ENCODE results near the gene CSGALNACT2. TPM values are rescaled to one million over a fixed set of nuclear protein-coding genes. Genes with fewer than 3 reads are reported as not detected.
A peak's percentile ranks its signal among the peaks of the same experiment; 100 is the strongest.

Gene CSGALNACT2
- total RNA-seq, 1 experiment from 2014 or later, result 6.4 TPM

- H3K27me3 Mint-ChIP-seq (ENCODE audit: insufficient read depth, unreplicated experiment), result no peaks in the 10 kb centered on the region
- no peak overlapping the region for H3K4me3 ChIP-seq (ENCODE audit: low read depth, low read length)
- no TSS peak for BruUV-seq (replicated peaks)
- H3K4me3 Mint-ChIP-seq (ENCODE audit: unreplicated experiment), result no peak overlapping the region
- no peak overlapping the region for H3K27ac Mint-ChIP-seq (ENCODE audit: unreplicated experiment)
- POLR2A ChIA-PET, result interaction anchor here (0.7 kb wide), 1 partner anchor 27 kb away, joined by 4 read pairs; no protein-coding TSS in a partner anchor
- TF ChIP-seq, protein P1, sequence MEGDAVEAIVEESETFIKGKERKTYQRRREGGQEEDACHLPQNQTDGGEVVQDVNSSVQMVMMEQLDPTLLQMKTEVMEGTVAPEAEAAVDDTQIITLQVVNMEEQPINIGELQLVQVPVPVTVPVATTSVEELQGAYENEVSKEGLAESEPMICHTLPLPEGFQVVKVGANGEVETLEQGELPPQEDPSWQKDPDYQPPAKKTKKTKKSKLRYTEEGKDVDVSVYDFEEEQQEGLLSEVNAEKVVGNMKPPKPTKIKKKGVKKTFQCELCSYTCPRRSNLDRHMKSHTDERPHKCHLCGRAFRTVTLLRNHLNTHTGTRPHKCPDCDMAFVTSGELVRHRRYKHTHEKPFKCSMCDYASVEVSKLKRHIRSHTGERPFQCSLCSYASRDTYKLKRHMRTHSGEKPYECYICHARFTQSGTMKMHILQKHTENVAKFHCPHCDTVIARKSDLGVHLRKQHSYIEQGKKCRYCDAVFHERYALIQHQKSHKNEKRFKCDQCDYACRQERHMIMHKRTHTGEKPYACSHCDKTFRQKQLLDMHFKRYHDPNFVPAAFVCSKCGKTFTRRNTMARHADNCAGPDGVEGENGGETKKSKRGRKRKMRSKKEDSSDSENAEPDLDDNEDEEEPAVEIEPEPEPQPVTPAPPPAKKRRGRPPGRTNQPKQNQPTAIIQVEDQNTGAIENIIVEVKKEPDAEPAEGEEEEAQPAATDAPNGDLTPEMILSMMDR (IDR thresholded peaks at IDR 0.05; ENCODE audit: insufficient read depth in 1 of 2, low read depth in 1 of 2, low read length in 1 of 2, severe bottlenecking in 1 of 2, unreplicated experiment in 1 of 2), result no peak
- no peaks in the 10 kb centered on the region for H3K9me3 Mint-ChIP-seq (ENCODE audit: unreplicated experiment)
- no peaks in the 10 kb centered on the region for H3K4me1 Mint-ChIP-seq (ENCODE audit: low read depth, unreplicated experiment)
- peak in 1 of 2 experiments; percentile 35 for DNase-seq
- H3K36me3 ChIP-seq (ENCODE audit: control insufficient read depth, insufficient read depth, low read length), result no peaks in the 10 kb centered on the region
- H3K36me3 Mint-ChIP-seq (ENCODE audit: insufficient read depth, unreplicated experiment), result no peaks in the 10 kb centered on the region
- CTCF ChIA-PET, result no interaction called here
- H3K27me3 ChIP-seq (replicated peaks; ENCODE audit: control insufficient read depth, insufficient read depth, low read length), result no peaks in the 10 kb centered on the region
- H3K4me1 ChIP-seq, result no peaks in the 10 kb centered on the region
- intact Hi-C loops (cut with micrococcal nuclease; ENCODE audit: unreplicated experiment), result no loop called here
- H3K9me3 ChIP-seq, result no peaks in the 10 kb centered on the region
Observed at GRCh38 chr10:43199684-43200537, 61.7 kb downstream of the CSGALNACT2 start.

GRCh38 chr10:43200538-43201390 is 62.5 kb downstream of the CSGALNACT2 start:
- Histone ChIP-seq H3K4me1 (no peaks in the 10 kb centered on the region), H3K36me3 (ENCODE audit: control insufficient read depth, insufficient read depth, low read length) (no peaks in the 10 kb centered on the region), H3K27me3 (replicated peaks; ENCODE audit: control insufficient read depth, insufficient read depth, low read length) (no peaks in the 10 kb centered on the region), H3K4me3 (ENCODE audit: low read depth, low read length) (no peak overlapping the region), H3K9me3 (no peaks in the 10 kb centered on the region)
- Mint-ChIP-seq H3K27ac (ENCODE audit: unreplicated experiment) (no peak overlapping the region), H3K9me3 (ENCODE audit: unreplicated experiment) (no peaks in the 10 kb centered on the region), H3K4me1 (ENCODE audit: low read depth, unreplicated experiment) (no peaks in the 10 kb centered on the region), H3K4me3 (ENCODE audit: unreplicated experiment) (no peak overlapping the region), H3K27me3 (ENCODE audit: insufficient read depth, unreplicated experiment) (no peaks in the 10 kb centered on the region), H3K36me3 (ENCODE audit: insufficient read depth, unreplicated experiment) (no peaks in the 10 kb centered on the region)
- peak in 1 of 2 experiments; percentile 34 for DNase-seq
- CTCF ChIA-PET, result interaction anchor here (1.2 kb wide), 1 partner anchor 9 kb away, joined by 3 read pairs; no protein-coding TSS in a partner anchor
- TF ChIP-seq, protein P1 (IDR thresholded peaks at IDR 0.05; ENCODE audit: insufficient read depth in 1 of 2, low read depth in 1 of 2, low read length in 1 of 2, severe bottlenecking in 1 of 2, unreplicated experiment in 1 of 2), result no peak
- POLR2A ChIA-PET, result no interaction called here
- intact Hi-C loops (cut with micrococcal nuclease; ENCODE audit: unreplicated experiment), result no loop called here
- BruUV-seq (replicated peaks), result no TSS peak

DNA sequence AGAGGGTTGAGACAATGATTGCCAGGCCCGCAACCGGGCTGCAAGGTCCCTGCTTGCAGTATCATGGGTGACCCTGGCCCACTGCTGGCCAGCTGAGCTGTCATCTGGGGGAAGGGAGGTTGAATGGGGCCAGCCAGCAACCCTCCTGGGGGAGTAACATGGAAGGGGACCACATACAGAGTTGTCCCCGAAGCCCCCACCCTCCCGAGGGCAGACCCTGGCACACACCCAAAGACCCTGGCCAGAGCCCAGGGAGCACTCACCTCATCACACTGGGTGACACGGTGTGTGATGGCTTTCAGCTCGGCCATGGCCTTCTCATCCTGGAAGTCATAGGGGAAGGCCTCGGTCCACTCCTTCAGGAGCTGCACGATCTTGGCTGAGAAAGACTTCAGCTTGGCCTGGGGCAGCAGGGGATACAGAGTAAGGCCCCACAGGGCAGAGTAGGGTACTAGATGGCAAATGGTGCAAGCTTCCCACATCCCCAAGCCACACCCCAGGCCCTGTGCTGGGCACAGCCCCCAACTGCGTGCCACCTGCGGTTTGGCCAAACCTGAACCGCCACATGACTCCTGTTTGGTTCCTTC is 63.4 kb downstream of the CSGALNACT2 start:
- Histone ChIP-seq H3K36me3 (ENCODE audit: control insufficient read depth, insufficient read depth, low read length) (no peaks in the 10 kb centered on the region), H3K27me3 (replicated peaks; ENCODE audit: control insufficient read depth, insufficient read depth, low read length) (no peaks in the 10 kb centered on the region), H3K9me3 (no peaks in the 10 kb centered on the region), H3K4me3 (ENCODE audit: low read depth, low read length) (no peak overlapping the region), H3K4me1 (no peaks in the 10 kb centered on the region)
- H3K27me3 Mint-ChIP-seq (ENCODE audit: insufficient read depth, unreplicated experiment), result no peaks in the 10 kb centered on the region
- no peak overlapping the region for H3K4me3 Mint-ChIP-seq (ENCODE audit: unreplicated experiment)
- no peaks in the 10 kb centered on the region for H3K4me1 Mint-ChIP-seq (ENCODE audit: low read depth, unreplicated experiment)
- DNase-seq, result peak in 1 of 2 experiments; percentile 35
- BruUV-seq (replicated peaks), result no TSS peak
- H3K9me3 Mint-ChIP-seq (ENCODE audit: unreplicated experiment), result no peaks in the 10 kb centered on the region
- CTCF ChIA-PET, result interaction anchor here (0.7 to 1.2 kb wide), 2 partner anchors 8 to 81 kb away, joined by 3 read pairs; no protein-coding TSS in a partner anchor
- H3K36me3 Mint-ChIP-seq (ENCODE audit: insufficient read depth, unreplicated experiment), result no peaks in the 10 kb centered on the region
- POLR2A ChIA-PET, result no interaction called here
- TF ChIP-seq, protein P1 (IDR thresholded peaks at IDR 0.05; ENCODE audit: insufficient read depth in 1 of 2, low read depth in 1 of 2, low read length in 1 of 2, severe bottlenecking in 1 of 2, unreplicated experiment in 1 of 2), result no peak
- intact Hi-C loops (cut with micrococcal nuclease; ENCODE audit: unreplicated experiment), result no loop called here
- H3K27ac Mint-ChIP-seq (ENCODE audit: unreplicated experiment), result no peak overlapping the region
